ENCODE data around the gene CENPX.

CENPX gene

DNA sequence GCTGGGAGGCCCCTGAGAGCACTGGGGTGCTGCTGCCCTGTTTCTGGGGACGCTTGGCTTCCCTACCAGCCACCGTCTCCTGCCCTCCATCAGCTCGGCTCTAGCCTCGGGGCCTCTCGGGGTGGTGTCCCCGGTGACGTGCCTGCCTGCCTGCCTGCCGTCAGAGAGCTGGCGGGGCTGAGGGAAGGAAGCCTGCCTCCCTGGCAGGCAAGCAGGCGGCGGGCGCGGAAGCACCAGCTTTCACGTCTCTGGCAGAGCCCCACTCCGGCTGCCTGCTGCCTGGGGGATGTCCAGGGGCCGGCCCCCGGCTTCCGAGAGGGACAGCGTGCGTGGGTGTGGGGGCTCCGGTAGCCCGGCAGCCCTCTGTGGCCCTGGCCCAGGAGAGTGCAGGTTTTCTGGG lies 9.3 kb downstream of the CENPX start:
- in situ Hi-C loops (cut with MboI; ENCODE audit: low pct_unique_long_range_greater_than_20kb, low sequenced_read_pairs, unreplicated experiment) = no loop called here
- TF ChIP-seq, protein P1, sequence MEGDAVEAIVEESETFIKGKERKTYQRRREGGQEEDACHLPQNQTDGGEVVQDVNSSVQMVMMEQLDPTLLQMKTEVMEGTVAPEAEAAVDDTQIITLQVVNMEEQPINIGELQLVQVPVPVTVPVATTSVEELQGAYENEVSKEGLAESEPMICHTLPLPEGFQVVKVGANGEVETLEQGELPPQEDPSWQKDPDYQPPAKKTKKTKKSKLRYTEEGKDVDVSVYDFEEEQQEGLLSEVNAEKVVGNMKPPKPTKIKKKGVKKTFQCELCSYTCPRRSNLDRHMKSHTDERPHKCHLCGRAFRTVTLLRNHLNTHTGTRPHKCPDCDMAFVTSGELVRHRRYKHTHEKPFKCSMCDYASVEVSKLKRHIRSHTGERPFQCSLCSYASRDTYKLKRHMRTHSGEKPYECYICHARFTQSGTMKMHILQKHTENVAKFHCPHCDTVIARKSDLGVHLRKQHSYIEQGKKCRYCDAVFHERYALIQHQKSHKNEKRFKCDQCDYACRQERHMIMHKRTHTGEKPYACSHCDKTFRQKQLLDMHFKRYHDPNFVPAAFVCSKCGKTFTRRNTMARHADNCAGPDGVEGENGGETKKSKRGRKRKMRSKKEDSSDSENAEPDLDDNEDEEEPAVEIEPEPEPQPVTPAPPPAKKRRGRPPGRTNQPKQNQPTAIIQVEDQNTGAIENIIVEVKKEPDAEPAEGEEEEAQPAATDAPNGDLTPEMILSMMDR (IDR thresholded peaks at IDR 0.05; ENCODE audit: extremely low read depth, insufficient read depth, missing control alignments) = no peak

GRCh38 chr17:82012640-82013295 lies 9.9 kb downstream of the CENPX start:
- in situ Hi-C loops (cut with MboI; ENCODE audit: low pct_unique_long_range_greater_than_20kb, low sequenced_read_pairs, unreplicated experiment) = no loop called here
- TF ChIP-seq, protein P1 (IDR thresholded peaks at IDR 0.05; ENCODE audit: extremely low read depth, insufficient read depth, missing control alignments) = no peak

More for the DNA sequence above, 9.3 kb downstream of the CENPX start:
- DNase-seq (ENCODE audit: low spot score) = no peak

DNA sequence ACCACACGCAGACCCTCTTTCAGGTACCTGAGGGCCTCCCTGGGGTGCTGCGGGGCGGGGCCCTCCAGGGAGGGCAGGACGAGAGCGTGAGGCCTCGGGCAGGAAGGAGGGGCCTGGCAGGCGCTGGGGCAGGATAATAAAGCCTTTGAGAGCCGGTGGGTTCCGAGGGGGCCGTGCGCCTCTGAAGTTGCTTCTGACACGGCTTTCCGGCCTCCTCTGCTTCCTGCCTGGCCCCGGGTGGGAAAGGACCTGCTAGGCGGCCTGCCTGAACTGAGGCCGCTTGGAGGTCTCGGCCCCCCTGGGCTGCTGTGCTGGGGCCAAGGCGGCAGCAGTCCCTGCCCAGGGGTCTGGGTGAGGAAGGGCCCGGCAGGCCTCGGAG lies 10.4 kb downstream of the CENPX start:
- TF ChIP-seq, protein P1 (IDR thresholded peaks at IDR 0.05; ENCODE audit: extremely low read depth, insufficient read depth, missing control alignments) = no peak
- in situ Hi-C loops (cut with MboI; ENCODE audit: low pct_unique_long_range_greater_than_20kb, low sequenced_read_pairs, unreplicated experiment) = no loop called here
- DNase-seq (ENCODE audit: low spot score) = no peak

More at GRCh38 chr17:82012640-82013295, 9.9 kb downstream of the CENPX start:
- no peak for DNase-seq (ENCODE audit: low spot score)

DNA sequence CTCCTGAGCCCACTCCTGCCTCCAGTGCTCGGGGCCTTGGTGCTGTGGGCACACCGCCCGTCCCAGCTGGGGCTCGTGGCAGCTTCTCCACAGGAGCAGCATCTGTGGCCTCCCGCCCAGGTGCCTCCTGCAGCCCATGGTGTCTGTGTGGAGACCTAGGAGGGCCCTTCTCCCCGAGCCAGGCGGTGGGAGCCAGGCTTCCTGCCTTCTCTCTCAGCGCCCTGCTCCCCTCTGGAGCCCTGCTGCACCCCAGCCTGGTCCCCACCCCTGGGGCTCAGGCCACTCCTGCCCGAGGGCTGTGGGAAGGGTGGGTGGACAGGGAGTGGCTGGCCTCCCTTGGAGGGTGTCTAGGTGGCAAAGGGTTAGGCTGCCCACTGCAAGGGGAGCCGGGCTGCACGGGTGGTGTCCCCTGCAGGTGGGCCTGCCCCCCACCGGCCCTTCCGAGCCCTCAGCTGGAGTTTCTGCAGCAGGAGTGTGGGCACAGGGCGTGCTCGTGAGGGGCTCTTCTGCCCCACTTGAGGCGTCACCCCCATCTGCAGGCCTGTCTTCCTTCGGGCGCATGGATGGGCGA lies 11.0 kb downstream of the CENPX start:
- DNase-seq (ENCODE audit: low spot score) = no peak
- TF ChIP-seq, protein P1 (IDR thresholded peaks at IDR 0.05; ENCODE audit: extremely low read depth, insufficient read depth, missing control alignments) = no peak
- in situ Hi-C loops (cut with MboI; ENCODE audit: low pct_unique_long_range_greater_than_20kb, low sequenced_read_pairs, unreplicated experiment) = no loop called here

GRCh38 chr17:82010575-82011525 lies 11.8 kb downstream of the CENPX start:
- no peak for DNase-seq (ENCODE audit: low spot score)
- TF ChIP-seq, protein P1 (IDR thresholded peaks at IDR 0.05; ENCODE audit: extremely low read depth, insufficient read depth, missing control alignments) = no peak
- in situ Hi-C loops (cut with MboI; ENCODE audit: low pct_unique_long_range_greater_than_20kb, low sequenced_read_pairs, unreplicated experiment) = no loop called here

- in situ Hi-C loops (cut with MboI; ENCODE audit: low pct_unique_long_range_greater_than_20kb, low sequenced_read_pairs, unreplicated experiment) = no loop called here
- TF ChIP-seq, protein P1 (IDR thresholded peaks at IDR 0.05; ENCODE audit: extremely low read depth, insufficient read depth, missing control alignments) = no peak
These were observed 13.3 kb downstream of the CENPX start for GRCh38 chr17:82009413-82009812.

More at GRCh38 chr17:82009413-82009812, 13.3 kb downstream of the CENPX start:
- DNase-seq (ENCODE audit: low spot score) = no peak
